Measurements from ENCODE around the gene CFDP1. TPM values are rescaled to one million over a fixed set of nuclear protein-coding genes. Genes with fewer than 3 reads are reported as not detected.

Gene CFDP1
- total RNA-seq, 4 donors from 2014 or later, result 51.2 to 318 (median 145) TPM

GRCh38 chr16:75252049-75252864 is 181.0 kb downstream of the CFDP1 start:
- Histone ChIP-seq H3K27ac (peak overlapping the region; percentile 94 to 97 (median 96)), H3K27me3 (no peaks in the 10 kb centered on the region), H3K4me3 (peak overlapping the region in 3 of 4 donors; percentile 78 to 91 (median 87)), H3K9me3 (no peaks in the 10 kb centered on the region), H3K4me1 (peaks cover 66 to 90% (median 80%) of the 10 kb centered on the region in 4 donors), H3K36me3 (no peaks in the 10 kb centered on the region)
- 62% methylated on average over 24 of the region's 24 CpGs; no CpG with 5 or more reads in 1 of the 2 donors for WGBS, 2 donors (ENCODE audit: low coverage in 1 of 2)
- in situ Hi-C loops (cut with MboI; ENCODE audit: low pct_ligation_motif_present in 1 of 4, low pct_unique_long_range_greater_than_20kb in 1 of 4, low sequenced_read_pairs in 3 of 4) (no loop called here), intact Hi-C loops (cut with DNase I; ENCODE audit: low total_unique reads) (no loop called here)
- TF ChIP-seq CTCF (IDR thresholded peaks at IDR 0.05) (no peak), POLR2A (IDR thresholded peaks at IDR 0.05) (no peak), POLR2AphosphoS5 (IDR thresholded peaks at IDR 0.05) (no peak), EP300 (IDR thresholded peaks at IDR 0.05; ENCODE audit: low read depth) (no peak)
- DNase-seq, result no peak

DNA sequence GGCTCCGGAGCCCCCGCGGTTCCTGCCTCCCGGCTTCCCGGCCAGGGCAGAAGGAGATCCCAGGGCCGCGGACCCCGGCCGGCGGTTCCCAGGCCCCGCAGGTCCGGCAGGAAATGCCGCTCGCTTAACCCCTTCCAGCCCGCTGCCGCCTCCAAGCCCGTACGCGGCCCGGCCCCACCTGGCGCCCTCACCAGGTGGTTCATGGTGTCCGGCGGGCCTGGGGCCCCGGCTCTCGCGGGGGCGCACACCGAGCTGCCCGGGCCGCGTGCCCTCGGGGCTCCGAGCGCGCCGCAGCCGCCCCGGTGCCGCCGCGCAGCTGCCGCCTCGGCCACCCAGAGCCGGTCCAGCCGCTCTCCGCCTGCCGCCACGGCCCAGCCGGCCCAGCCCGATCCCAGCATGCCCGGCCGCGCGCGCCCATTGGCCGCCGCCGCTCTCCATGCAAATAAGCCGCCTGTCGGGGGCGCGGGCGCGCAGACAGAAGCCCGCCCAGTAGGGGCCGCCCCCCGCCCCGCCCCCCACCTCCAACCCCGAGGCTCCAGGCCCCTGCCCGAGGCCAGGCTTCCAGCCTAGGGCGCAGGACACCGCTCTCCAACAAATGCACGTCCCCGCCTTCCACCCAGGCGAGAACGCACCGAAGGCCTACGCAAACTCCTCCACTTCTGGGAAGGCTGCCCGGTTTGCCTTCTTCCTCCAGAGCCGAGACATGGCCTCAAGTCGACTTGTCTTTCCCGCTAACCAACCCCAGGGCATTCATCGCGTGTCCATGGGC is 181.8 kb downstream of the CFDP1 start, which contains the start of gene BCAR1:
Gene BCAR1, minus strand, starts transcription at position 345 of the 769 bp plus-strand sequence. Its CDS starts 142 bp downstream, at position 203.
- 3% methylated on average over 34 of the region's 84 CpGs; no CpG with 5 or more reads in 1 of the 2 donors for WGBS, 2 donors (ENCODE audit: low coverage in 1 of 2)
- Histone ChIP-seq H3K36me3 (no peaks in the 10 kb centered on the region), H3K9me3 (no peaks in the 10 kb centered on the region), H3K4me1 (peaks cover 66 to 90% (median 79%) of the 10 kb centered on the region in 4 donors), H3K27me3 (no peaks in the 10 kb centered on the region), H3K27ac (peak within 1 kb of the TSS; percentile 94 to 97 (median 96)), H3K4me3 (peak within 1 kb of the TSS; percentile 78 to 91 (median 86))
- in situ Hi-C loops (cut with MboI; ENCODE audit: low pct_ligation_motif_present in 1 of 4, low pct_unique_long_range_greater_than_20kb in 1 of 4, low sequenced_read_pairs in 3 of 4), result no loop called here
- TF ChIP-seq EP300 (IDR thresholded peaks at IDR 0.05; ENCODE audit: low read depth), result no peak
- TF ChIP-seq POLR2AphosphoS5 (IDR thresholded peaks at IDR 0.05), result peak in 2 of 3 donors; percentile 38 to 72
- no peak for TF ChIP-seq POLR2A (IDR thresholded peaks at IDR 0.05)
- intact Hi-C loops (cut with DNase I; ENCODE audit: low total_unique reads), result no loop called here
- DNase-seq, result peak; percentile 88

DNA sequence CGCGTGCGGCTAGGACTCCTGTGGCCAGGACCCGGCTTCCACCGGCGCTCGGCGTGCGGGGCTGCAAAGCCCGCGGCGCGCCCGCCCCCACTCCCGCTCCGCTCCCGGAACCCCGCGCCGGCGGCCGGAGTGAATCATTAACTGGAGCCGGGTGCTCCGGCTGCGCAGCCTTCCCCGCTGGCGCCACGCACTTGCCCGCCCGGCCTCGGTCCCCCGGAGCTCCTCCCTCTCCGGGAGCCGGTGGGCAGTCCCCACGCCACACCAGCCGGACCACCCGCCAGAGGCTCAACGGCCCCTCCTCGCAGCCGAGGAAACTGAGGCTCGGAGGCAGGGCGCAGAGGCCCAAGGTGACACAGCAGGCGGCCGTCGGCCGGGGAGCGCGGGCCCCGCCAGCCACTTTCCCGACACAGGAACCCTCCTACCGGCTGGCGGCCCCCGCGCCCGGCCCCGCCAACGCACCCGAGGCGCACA is 182.5 kb downstream of the CFDP1 start:
- Histone ChIP-seq H3K4me3 (peak overlapping the region; percentile 78 to 91 (median 86)), H3K27me3 (no peaks in the 10 kb centered on the region), H3K27ac (peak overlapping the region; percentile 94 to 97 (median 96)), H3K36me3 (no peaks in the 10 kb centered on the region), H3K4me1 (peaks cover 67 to 90% (median 81%) of the 10 kb centered on the region in 4 donors), H3K9me3 (no peaks in the 10 kb centered on the region)
- DNase-seq, result peak; percentile 77
- 0% methylated on average over 29 of the region's 59 CpGs; no CpG with 5 or more reads in 1 of the 2 donors for WGBS, 2 donors (ENCODE audit: low coverage in 1 of 2)
- in situ Hi-C loops (cut with MboI; ENCODE audit: low pct_ligation_motif_present in 1 of 4, low pct_unique_long_range_greater_than_20kb in 1 of 4, low sequenced_read_pairs in 3 of 4) (no loop called here), intact Hi-C loops (cut with DNase I; ENCODE audit: low total_unique reads) (no loop called here)
- TF ChIP-seq POLR2A (IDR thresholded peaks at IDR 0.05) (peak; percentile 62), EP300 (IDR thresholded peaks at IDR 0.05; ENCODE audit: low read depth) (no peak), POLR2AphosphoS5 (IDR thresholded peaks at IDR 0.05) (peak in 2 of 3 donors; percentile 64 to 70), CTCF (IDR thresholded peaks at IDR 0.05) (no peak)

DNA sequence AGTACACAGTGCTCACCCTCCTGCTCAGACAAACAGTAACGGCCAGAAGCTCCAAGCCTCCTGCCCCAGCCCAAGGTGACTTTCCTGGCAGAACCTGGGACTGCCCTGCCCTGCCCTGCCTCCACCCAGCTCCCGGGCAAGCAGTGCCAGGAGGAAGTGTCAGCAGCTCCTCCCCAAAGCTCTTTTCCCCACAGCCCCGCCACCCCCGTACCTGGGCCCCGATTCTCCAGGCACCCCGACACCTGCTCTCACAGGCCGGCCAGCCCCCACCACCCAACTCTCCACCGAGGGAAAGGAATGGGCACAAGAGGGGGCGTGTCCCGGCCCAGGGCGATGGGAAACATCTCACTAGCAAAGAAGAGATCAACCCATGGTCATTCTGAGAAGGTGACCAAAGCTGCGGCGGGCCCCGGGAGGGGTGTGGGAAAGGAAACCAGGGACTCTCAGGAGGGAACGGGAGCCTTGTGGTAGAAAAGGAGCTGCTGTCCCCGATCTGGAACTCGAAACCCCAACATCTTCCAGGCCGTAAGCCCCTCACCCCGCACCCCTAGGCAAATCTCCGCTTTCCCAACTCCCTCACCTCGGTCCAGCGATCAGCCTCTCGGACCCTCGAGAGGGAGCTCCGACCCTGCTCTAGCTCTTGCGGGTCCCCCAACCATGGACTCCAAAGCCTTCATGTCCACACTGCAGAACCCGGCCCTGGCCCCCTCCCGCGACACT is 183.1 kb downstream of the CFDP1 start:
- H3K4me3 ChIP-seq, result peak overlapping the region; percentile 78 to 91 (median 86)
- intact Hi-C loops (cut with DNase I; ENCODE audit: low total_unique reads), result no loop called here
- peaks cover 73 to 93% (median 84%) of the 10 kb centered on the region in 4 donors for H3K4me1 ChIP-seq
- peak; percentile 81 for DNase-seq
- in situ Hi-C loops (cut with MboI; ENCODE audit: low pct_ligation_motif_present in 1 of 4, low pct_unique_long_range_greater_than_20kb in 1 of 4, low sequenced_read_pairs in 3 of 4), result no loop called here
- no peaks in the 10 kb centered on the region for H3K27me3 ChIP-seq
- H3K27ac ChIP-seq, result peak overlapping the region; percentile 94 to 97 (median 96)
- WGBS, 2 donors (ENCODE audit: low coverage in 1 of 2), result 6% methylated on average over 26 of the region's 29 CpGs; no CpG with 5 or more reads in 1 of the 2 donors
- H3K9me3 ChIP-seq, result no peaks in the 10 kb centered on the region
- no peaks in the 10 kb centered on the region for H3K36me3 ChIP-seq
- TF ChIP-seq POLR2AphosphoS5 (IDR thresholded peaks at IDR 0.05) (peak; percentile 31 to 69 (median 65)), POLR2A (IDR thresholded peaks at IDR 0.05) (peak; percentile 37), EP300 (IDR thresholded peaks at IDR 0.05; ENCODE audit: low read depth) (no peak)
